A549 (cell line): ENCODE data around the gene TP53I11. TPM values are rescaled to one million over a fixed set of nuclear protein-coding genes. Genes with fewer than 3 reads are reported as not detected.

Experiments used
- ATAC-seq, 2 experiments: fragments of 200-7000 bp in 1 of 2; fragments of >200 bp in 1 of 2; cut with Nextera tagmentation in 1 of 2; cut with Tn5 transposase in 1 of 2; 3 replicates each; pipeline versions ENCODE4 v1.8.0 to v1.9.1; 2018 to 2020; ENCODE audit warnings: mild to moderate bottlenecking in 1 of 2, moderate library complexity in 1 of 2
- CTCF ChIA-PET: fragments of 300-600 bp; sonication (Branson Sonifier 250); formaldehyde crosslinking; extraction: SDS; loops from one replicate; lab custom pipeline; 2021; ENCODE audit warnings: antibody characterized with exemption, inconsistent platforms; lab: Yijun Ruan, JAX
- POLR2A ChIA-PET: fragments of 350-600 bp; formaldehyde crosslinking; extraction: SDS; loops from one replicate; lab custom pipeline; 2021; ENCODE audit warnings: antibody characterized with exemption, inconsistent platforms; lab: Yijun Ruan, JAX
- DNase-seq, 2 experiments: peaks; one replicate each; pipeline versions ENCODE4 v3.0.0 to v3.0.0-alpha.2; 2011 to 2016; ENCODE audit warnings: low read depth in 1 of 2, low spot score in 1 of 2
- FAIRE-seq: peaks from 2 replicates; lab custom pipeline; 2011; peaks lifted over from hg19 to GRCh38; lab: Jason Lieb, UNC
- H3K27ac ChIP-seq, 2 experiments: fragments of >200 bp; sonication (Bioruptor Twin); formaldehyde crosslinking; 3 replicates each; pipeline ENCODE4 v1.5.1; 2016 to 2017
- H3K4me1 ChIP-seq: fragments of >200 bp; sonication (Bioruptor Twin); formaldehyde crosslinking; 3 replicates; pipeline ENCODE4 v1.6.1; 2016
- H3K4me2 ChIP-seq: fragments of >200 bp; sonication (Bioruptor Twin); formaldehyde crosslinking; 3 replicates; pipeline ENCODE4 v1.6.1; 2016
- H3K4me3 ChIP-seq: fragments of >200 bp; sonication (Bioruptor Twin); formaldehyde crosslinking; 3 replicates; pipeline ENCODE4 v1.5.1; 2016
- H3K9me3 ChIP-seq: fragments of >200 bp; sonication (Bioruptor Twin); formaldehyde crosslinking; 3 replicates; pipeline ENCODE4 v1.6.1; 2016
- CEBPB ChIP-seq, 2 experiments: fragments of >200 bp in 1 of 2; sonication (Bioruptor Twin) in 1 of 2; formaldehyde crosslinking in 1 of 2; IDR thresholded peaks; 2 replicates each; pipeline ENCODE4 v1.6.1; 2012 to 2016
- CTCF ChIP-seq: fragments of >200 bp; sonication (Bioruptor Twin); formaldehyde crosslinking; IDR thresholded peaks from 3 replicates; pipeline ENCODE4 v1.5.1; 2016
- EHF ChIP-seq: fragments of 250-450 bp; sonication (Bioruptor Pico); IDR thresholded peaks from 2 replicates; pipeline ENCODE4 v1.5.0; 2020; ENCODE audit warnings: mild to moderate bottlenecking
- GATA3 ChIP-seq: IDR thresholded peaks from 2 replicates; pipeline ENCODE4 v1.6.1; 2012; ENCODE audit warnings: borderline replicate concordance
- JUN ChIP-seq, 2 experiments: fragments of >200 bp; sonication (Bioruptor Twin); formaldehyde crosslinking; IDR thresholded peaks; 2 replicates in 1 of 2; 3 replicates in 1 of 2; pipeline ENCODE4 v1.6.1; 2016 to 2017
- KDM5A ChIP-seq: fragments of 200-600 bp; sonication (generic); IDR thresholded peaks from 2 replicates; pipeline ENCODE4 v1.6.1; 2016; ENCODE audit warnings: antibody characterized with exemption, mild to moderate bottlenecking
- NFE2L2 ChIP-seq: fragments of 150-350 bp; conservative IDR thresholded peaks from 2 replicates; pipeline ENCODE4 v1.6.1; 2014; ENCODE audit warnings: low read length
- POLR2A ChIP-seq: IDR thresholded peaks from 2 replicates; pipeline ENCODE4 v1.6.1; 2012; ENCODE audit warnings: mild to moderate bottlenecking, low read length
- RAD21 ChIP-seq, 2 experiments: fragments of >200 bp in 1 of 2; sonication (Bioruptor Twin) in 1 of 2; formaldehyde crosslinking in 1 of 2; IDR thresholded peaks in 1 of 2; conservative IDR thresholded peaks in 1 of 2; 2 replicates in 1 of 2; 3 replicates in 1 of 2; pipeline ENCODE4 v1.6.1; 2012 to 2018; ENCODE audit warnings: inconsistent platforms in 1 of 2
- RFX5 ChIP-seq: fragments of 450-650 bp; IDR thresholded peaks from 2 replicates; pipeline ENCODE4 v1.7.1; 2014; ENCODE audit warnings: antibody characterized with exemption, mild to moderate bottlenecking, moderate library complexity
- SMC3 ChIP-seq: fragments of >200 bp; sonication (Bioruptor Twin); formaldehyde crosslinking; IDR thresholded peaks from 3 replicates; pipeline ENCODE4 v1.6.1; 2018; ENCODE audit warnings: inconsistent platforms
- SREBF2 ChIP-seq: fragments of 450-650 bp; IDR thresholded peaks from 2 replicates; pipeline ENCODE4 v1.6.1; 2014; ENCODE audit warnings: mild to moderate bottlenecking, moderate library complexity
- TFCP2L1 ChIP-seq: fragments of 250-450 bp; sonication (Bioruptor Pico); IDR thresholded peaks from 2 replicates; pipeline ENCODE4 v1.5.0; 2021; ENCODE audit warnings: mild to moderate bottlenecking
- ZNF302 ChIP-seq: fragments of 250-450 bp; sonication (Bioruptor Pico); IDR thresholded peaks from 2 replicates; pipeline ENCODE4 v1.9.0; 2021; ENCODE audit warnings: inconsistent platforms, mild to moderate bottlenecking, moderate library complexity
- WGBS: methylation state at CpG from one replicate; pipeline ENCODE4 v1.1.6; 2017; ENCODE audit errors: missing lambda C conversion rate; 5-methylcytosine and 5-hydroxymethylcytosine counted together
- polyA plus RNA-seq, 4 experiments: library from polyadenylated mRNA; depleted of rRNA in 3 of 4; stranded (reverse); fragments of >200 nt; fragmentation: RNase III in 1 of 4; extraction: RNeasy Plus Mini Kit Qiagen cat#74134 plus additional on column Dnase treatment in 1 of 4; gene quantifications; 2 replicates in 3 of 4; 3 replicates in 1 of 4; pipeline ENCODE4 v1.2.3, GENCODE V29; 2011 to 2017
- TF ChIP-seq, protein P1 (sequence below): IDR thresholded peaks from 2 replicates; pipeline ENCODE4 v1.6.1; 2012

TP53I11 gene
- polyA plus RNA-seq, 2 of the 4 experiments (the other 2 are of a cell fraction) = 11.2 to 28.2 TPM

DNA sequence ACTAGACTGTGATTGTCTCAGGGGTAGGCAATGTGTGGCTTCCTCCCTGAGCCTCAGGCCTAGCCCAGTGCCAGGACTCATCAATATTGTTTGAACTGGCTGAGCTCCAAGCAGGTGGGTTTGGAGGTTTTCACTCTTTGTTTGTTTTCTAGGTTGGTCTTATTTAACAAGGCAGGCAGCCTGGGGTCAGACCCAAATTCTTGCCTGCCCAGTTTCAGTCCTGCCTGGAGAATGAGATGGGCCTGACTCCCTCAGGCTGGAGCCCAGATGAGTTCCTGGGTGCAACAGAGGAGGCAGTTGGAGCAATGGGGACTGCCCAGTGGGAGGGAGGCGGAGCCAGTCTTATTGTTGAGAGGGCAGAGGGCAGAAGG lies 28.3 kb upstream of the TP53I11 start:
- H3K4me3 ChIP-seq = no peak overlapping the region
- WGBS = 10% methylated on average over 1 of the region's 1 CpG
- DNase-seq = peak; percentile 63 to 91
- ChIA-PET POLR2A (no interaction called here), CTCF (interaction anchor here (0.6 to 7.8 kb wide), 7 partner anchors 24 to 413 kb away, joined by 3 to 49 read pairs (median 4); no protein-coding TSS in a partner anchor)
- peak overlapping the region; percentile 72 for H3K4me2 ChIP-seq
- TF ChIP-seq JUN (IDR thresholded peaks at IDR 0.05) = peak in 1 of 2 experiments; percentile 26; a peak in 1 of 5 replicates
- TF ChIP-seq GATA3 = peak; percentile 54; the same call in 1 of the 2 replicates
- TF ChIP-seq SREBF2 = no peak
- no peak for TF ChIP-seq TFCP2L1
- TF ChIP-seq, protein P1, sequence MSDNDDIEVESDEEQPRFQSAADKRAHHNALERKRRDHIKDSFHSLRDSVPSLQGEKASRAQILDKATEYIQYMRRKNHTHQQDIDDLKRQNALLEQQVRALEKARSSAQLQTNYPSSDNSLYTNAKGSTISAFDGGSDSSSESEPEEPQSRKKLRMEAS = peak; percentile 53
- TF ChIP-seq NFE2L2 = no peak
- ATAC-seq = peak; percentile 41 to 83
- peaks cover 42% of the 10 kb centered on the region for H3K4me1 ChIP-seq
- peak; percentile 59 for FAIRE-seq
- no peaks in the 10 kb centered on the region for H3K9me3 ChIP-seq
- H3K27ac ChIP-seq = peak overlapping the region; percentile 78 to 81

DNA sequence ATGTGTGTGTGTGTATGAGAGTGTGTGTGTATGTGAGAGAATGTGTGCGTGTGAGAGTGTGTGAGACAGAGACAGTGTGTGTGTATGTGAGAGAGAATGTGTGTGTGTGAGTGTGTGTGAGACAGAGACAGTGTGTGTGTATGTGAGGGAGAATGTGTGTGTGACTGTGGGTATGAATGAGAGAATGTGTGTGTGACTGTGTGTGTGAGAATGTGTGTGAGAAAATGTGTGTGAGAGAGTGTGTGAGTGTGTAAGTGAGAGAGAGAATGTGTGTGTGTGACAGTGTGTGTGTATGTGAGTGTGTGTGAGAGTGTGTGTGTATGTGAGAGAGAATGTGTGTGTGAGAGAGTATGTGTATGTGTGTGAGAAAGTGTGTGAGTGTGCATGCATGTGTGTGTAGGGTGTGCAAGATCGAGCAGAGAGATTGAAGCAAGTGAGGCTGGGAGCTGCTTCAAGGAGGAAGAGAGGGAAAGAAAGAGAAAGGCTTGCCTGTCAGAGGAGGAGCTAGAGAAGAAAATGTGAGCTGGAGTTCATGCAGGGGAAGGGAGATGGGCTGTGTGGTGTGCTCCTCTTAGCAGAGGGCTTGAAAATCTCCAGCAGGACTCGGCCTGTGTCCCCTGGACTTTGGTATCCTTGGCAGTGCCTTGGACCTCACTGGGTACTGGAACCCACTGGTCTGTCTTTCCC lies 27.7 kb upstream of the TP53I11 start:
- Histone ChIP-seq H3K4me1 (peaks cover 42% of the 10 kb centered on the region), H3K4me3 (no peak overlapping the region), H3K27ac (peak overlapping the region; percentile 78 to 81), H3K4me2 (peak overlapping the region; percentile 72), H3K9me3 (no peaks in the 10 kb centered on the region)
- FAIRE-seq (no peak), DNase-seq (no peak)
- WGBS = 16% methylated on average over 3 of the region's 3 CpGs
- ChIA-PET CTCF (interaction anchor here (1.3 to 7.8 kb wide), 6 partner anchors 23 to 126 kb away, joined by 3 to 49 read pairs (median 4); no protein-coding TSS in a partner anchor), POLR2A (no interaction called here)
- no peak for TF ChIP-seq CTCF
- TF ChIP-seq EHF (CRISPR knock-in tag) = no peak
- TF ChIP-seq RFX5 = no peak
- TF ChIP-seq, protein P1 = 0 out of 2 replicates have a peak, but pooled peaks have one; percentile 13
- TF ChIP-seq CEBPB (IDR thresholded peaks at IDR 0.05) = no peak
- TF ChIP-seq, all 56 proteins: peak for 1
- ATAC-seq = peak; percentile 51 to 73

- Histone ChIP-seq H3K9me3 (no peaks in the 10 kb centered on the region), H3K27ac (peak overlapping the region; percentile 18 to 81; a peak in 3 of 6 replicates), H3K4me2 (no peak overlapping the region; the same call in 2 of the 3 replicates), H3K4me3 (no peak overlapping the region), H3K4me1 (peaks cover 42% of the 10 kb centered on the region)
- ChIA-PET CTCF (interaction anchor here (0.9 to 7.8 kb wide), 7 partner anchors 11 to 127 kb away, joined by 3 to 49 read pairs (median 3); no protein-coding TSS in a partner anchor), POLR2A (no interaction called here)
- peak in 1 of 2 experiments; percentile 45; a peak in 3 of 6 replicates for ATAC-seq
- no peak for TF ChIP-seq ZNF302
- peak in 1 of 2 experiments; percentile 41; a peak in 2 of 5 replicates for TF ChIP-seq RAD21 (conservative IDR thresholded peaks at IDR 0.05 in 1 of 2, IDR thresholded peaks at IDR 0.05 in 1 of 2)
- no peak for TF ChIP-seq POLR2A
- TF ChIP-seq KDM5A = no peak
- TF ChIP-seq SMC3 = peak; percentile 17; the same call in 1 of the 3 replicates
- peak; percentile 29; the same call in 2 of the 3 replicates for TF ChIP-seq CTCF
- TF ChIP-seq JUN (IDR thresholded peaks at IDR 0.05) = no peak
- peak; percentile 34 to 36 for DNase-seq
- FAIRE-seq = no peak
- 67% methylated on average over 7 of the region's 9 CpGs for WGBS
These were observed 26.9 kb upstream of the TP53I11 start for GRCh38 chr11:44977493-44977984.
